ENCODE results near the gene MTA3.

The MTA3 gene

GRCh38 chr2:42765686-42766085 is 197.3 kb downstream of the MTA3 start:
- no peak for DNase-seq

GRCh38 chr2:42767080-42767898 is 198.9 kb downstream of the MTA3 start:
- no peak for DNase-seq

DNA sequence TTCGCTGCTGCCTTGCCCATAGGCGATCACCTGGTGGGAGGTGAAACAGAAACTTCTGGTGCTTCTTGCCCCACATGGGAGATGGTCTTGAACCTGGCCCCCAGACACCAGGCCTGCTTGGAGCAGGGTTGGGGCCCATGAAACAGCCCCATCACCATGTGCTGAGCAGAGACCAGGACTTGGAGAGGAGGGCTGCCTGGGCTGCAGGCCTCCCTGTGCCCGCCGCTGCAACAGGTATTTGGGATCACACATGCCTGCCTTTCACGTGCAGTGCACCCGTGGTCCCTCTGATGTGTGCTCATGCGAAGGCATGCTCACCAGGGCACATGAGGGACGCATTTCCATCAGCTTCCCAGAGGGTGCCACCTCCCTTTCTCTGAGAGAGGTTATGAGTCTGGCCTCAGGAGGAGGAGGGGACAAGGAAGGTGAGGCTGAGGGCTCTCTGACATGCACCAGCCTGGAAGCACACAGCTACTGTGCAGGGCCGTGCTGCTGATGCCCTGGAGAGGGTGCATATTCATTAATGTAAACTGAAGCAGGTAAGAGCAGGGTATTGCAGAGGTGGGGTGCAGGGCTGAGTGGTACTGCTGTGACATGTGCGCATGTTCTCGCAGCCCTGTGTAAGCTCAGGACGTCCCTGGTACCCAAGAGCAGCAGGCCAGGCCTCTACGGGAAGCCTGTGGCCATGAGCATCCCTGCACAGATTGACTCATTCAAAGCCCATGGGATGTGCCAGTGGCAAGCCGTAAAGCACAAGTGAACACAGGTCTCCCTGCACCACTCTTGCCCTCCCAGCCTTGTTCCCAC is 199.7 kb downstream of the MTA3 start:
- no peak for DNase-seq

DNA sequence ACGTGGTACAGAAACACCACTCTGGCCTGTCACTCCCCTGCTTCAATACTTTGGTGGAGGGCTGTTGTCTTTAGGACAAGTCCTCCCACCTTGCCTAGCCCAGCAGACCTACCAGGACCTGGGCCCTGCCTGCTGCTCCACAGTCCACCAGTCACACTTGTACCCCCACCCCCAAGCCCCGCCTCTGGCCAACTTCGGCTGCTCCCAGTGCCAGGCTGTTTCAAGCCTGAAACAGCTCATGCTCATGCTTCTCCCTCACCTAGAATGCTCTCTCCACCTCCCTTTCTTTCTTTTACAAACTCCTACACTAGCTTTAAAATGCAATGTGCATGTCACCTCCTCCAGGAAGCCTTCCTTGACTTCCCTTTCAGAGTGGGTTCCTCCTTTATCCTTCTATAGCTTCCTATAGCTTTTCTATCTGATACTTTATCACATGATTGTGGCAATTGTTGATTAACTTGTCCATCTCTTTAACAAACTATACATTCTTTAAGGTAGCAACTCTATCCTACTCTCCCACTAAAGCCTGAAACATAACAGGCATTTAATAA is 200.3 kb downstream of the MTA3 start:
- DNase-seq, result no peak

DNA sequence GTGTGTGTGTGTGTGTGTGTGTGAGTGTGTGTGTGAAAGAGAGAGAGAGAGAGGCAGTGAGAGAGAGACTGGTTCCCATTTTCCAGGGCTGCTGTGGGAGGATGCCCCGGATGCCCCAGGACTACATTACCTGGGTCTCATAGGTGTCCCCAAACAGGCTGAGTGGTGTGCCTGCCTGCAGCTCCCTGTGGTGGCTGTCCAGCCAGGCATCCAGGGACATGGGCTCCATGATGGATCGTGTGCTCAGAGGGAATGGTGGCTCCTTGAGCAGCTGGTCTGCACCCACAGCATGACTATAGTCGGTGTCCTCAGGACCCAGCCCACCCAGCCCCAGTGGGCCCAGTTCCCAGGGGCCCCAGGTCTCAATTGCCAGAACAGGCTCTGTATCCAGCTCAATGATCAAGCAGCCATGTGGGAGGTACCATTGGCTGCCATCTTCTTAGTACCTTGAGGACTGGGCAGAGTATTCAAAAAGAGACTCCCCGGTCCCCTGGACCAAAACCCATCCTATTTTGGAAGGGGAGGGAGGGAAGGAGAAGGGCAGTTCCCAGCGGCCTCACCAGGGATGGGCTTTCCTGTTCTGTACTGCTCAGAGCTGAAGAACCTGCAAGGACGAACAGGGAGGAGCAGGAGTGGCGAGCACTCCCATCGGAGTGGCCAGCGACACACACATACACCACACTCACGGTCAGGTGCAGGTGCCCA is 201.3 kb downstream of the MTA3 start:
- DNase-seq, result no peak

DNA sequence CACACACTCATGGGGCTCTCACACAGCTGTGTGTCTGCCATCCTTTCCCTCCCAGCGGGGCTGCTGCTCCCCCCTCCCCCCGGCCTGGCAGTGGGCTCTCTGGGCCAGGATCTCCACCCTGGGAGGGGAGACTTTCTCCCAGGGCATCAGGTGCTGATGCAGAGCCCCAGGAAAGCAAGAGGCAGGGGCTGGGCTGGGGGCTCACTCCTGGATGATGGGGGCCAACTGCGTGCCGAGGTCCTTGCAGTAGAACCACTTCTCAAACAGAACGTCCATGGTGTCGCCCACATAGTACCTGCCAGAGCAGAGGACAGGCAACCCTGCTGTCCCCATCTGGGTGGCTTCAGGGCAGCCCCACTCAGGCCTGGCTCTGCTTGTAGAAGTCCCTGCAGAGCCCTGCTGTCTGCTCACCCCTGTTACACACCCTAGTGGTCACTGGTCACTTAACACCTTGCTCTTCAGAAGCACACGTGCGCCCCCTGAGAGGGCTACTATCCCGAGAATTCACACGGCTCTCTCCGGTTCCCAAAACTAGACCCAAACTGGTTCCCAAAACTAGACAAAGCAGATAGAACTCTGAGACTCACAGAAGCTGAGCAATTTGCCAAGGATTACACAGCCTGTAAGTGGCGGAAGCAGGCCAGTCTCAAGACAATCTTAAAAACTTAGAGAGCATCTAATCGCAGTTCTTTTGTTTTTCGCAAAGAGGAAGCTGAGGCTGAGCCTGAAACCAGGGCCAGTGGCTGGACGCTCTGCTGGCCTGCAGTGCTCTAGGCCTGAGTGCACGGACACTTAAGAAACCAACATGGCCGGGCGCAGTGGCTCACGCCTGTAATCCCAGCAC is 202.1 kb downstream of the MTA3 start:
- no peak for DNase-seq

DNA sequence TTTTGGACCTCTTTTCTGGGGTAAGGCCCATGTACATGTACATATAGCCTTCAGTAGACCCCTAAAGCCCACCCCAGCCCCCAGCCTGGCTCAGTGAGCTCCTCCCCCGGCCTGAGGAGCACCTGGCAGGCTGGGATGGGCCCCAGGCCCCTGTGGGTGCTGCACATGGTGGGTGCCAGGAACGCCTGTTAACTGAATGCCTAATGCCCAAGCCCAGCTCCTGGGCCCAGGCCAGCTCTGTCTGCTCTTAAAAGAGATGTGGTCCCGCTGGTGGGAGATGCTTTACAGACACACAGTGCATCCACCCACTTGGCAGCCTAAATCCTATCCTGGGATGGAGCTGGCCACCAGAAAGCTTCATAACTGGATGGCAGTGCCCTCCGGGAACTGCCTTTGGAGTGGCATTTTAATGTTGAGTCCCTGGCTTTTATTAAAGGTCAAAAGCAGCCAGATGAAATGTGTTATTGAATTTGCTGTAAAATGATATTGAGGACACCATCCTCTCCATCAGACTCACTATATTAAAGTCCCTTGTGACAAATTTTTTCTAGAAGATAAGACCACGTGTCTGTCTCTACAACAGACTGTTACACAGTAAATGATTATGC is 203.2 kb downstream of the MTA3 start:
- DNase-seq, result no peak

DNA sequence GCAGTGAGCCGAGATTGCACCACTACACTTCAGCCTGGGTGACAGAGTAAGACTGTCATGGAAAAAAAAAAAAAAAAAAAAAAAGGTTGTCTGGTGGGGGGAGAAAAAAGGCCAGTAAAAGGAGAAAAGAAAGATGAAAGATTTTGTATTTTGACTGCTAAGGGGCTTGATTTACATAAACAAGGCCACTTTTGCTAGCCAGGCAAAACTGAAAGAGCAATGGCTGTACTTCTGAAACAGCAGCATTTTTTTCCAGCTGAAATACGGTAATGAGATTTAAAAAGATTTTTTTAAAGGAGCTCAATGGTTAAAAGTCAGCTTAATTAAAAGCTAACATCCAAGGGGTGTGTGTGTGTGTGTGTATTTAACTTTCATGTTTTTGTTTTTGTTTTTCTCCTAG is 206.8 kb downstream of the MTA3 start:
- no peak for DNase-seq

- no peak for DNase-seq
Observed at GRCh38 chr2:42775810-42776209, 207.4 kb downstream of the MTA3 start.

DNA sequence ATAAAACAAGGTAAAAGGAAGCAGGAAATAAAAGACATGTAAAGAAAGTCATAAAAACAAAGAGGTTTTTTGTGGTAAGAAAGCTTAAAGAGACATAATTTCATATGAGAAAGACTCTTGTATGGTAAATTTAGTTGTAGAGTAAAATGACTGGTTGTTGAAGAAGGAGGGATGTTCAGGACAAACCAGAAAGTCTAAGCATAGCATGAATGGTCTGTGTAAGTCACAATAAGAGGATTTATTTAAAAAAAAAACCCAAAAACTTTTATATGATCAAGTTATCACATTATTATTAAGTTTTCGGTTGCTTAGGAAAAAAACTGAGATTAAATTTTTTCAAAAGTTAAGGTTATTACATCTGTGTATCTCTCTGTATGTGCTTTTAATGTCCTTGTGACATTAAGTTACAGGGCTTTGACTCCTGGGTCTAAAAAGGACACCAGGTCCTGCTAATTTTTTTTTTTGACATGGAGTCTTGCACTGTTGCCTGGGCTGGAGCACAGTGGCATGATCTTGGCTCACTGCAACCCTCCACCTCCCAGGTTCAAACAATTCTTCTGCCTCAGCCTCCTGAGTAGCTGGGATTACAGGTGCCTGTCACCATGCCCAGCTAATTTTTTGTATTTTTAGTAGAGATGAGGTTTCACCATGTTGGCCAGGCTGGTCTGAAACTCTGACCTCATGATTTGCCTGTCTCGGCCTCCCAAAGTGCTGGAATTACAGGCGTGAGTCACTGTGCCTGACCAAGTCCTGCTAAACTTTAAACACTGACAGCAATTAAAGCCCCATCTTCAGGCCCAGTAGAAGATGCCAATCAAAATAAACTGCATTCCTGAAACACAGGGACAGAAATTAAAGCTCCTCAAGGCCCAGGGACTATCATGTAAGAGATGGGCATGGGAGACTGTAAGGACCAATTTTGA is 209.7 kb downstream of the MTA3 start:
- no peak for DNase-seq

- DNase-seq, result no peak
Observed at GRCh38 chr2:42781181-42781580, 212.7 kb downstream of the MTA3 start.

GRCh38 chr2:42783511-42783910 is 215.1 kb downstream of the MTA3 start:
- no peak for DNase-seq

- no peak for DNase-seq
Observed at GRCh38 chr2:42784204-42784880, 215.9 kb downstream of the MTA3 start.

DNA sequence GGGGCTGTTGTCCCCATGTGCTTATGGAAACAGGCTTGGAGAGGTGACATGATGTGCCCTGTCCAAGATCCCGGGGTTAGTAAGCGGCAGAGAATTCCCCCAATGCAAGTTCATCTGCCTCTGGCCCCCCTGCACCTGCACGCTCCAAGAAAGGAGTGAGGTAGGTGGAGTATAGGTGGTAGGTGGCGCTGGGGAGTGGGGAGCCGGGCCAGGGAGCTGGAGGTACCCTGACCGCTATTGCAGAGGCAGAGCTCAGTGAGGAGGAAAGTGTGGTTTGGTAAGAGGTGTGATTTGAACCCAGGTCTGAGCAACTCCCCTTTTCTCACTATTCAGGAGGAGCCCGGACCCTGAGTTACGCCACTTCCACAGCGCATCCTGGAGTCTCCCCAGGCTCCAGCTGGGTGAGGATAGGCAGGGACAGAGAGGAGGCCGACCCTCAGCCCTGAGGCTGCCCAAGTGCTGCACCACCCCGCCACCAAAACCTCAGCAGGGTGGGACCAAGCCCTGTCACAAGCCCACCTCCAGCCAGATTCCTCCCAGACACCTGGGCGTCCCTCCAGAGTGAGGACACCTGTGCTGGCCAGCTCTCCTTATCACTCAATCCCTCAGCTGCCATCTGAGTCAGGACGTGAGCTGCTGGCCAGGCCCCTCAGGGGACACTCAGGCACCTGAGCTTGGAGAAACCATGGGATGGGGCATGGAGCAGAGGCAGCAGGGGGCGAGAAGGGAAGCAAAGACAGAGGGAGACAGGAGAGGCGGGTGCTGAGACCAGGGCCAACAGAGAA is 218.3 kb downstream of the MTA3 start:
- no peak for DNase-seq

DNA sequence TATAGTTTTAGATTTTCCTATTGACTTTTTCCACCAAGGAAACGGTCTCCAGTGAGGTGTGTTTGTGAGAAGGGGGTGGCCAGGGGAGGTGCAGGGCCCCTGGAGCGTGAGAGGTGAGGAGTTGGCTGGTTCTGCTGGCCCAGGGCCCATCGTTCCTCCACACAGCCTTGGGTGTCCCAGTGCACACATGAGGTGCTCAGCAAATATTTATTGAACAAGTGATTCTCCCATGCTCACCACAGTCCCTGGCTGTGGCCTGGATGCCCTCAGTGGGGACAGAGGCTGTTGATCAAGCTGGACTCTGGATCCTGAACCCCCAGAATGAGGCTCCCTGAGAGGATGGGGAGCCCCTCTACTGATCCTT is 219.0 kb downstream of the MTA3 start:
- DNase-seq, result no peak

- DNase-seq, result no peak
Observed at GRCh38 chr2:42787788-42788477, 219.5 kb downstream of the MTA3 start.

- no peak for DNase-seq
Observed at GRCh38 chr2:42788478-42788793, 220.0 kb downstream of the MTA3 start.

- DNase-seq, result no peak
Observed at GRCh38 chr2:42788882-42789281, 220.4 kb downstream of the MTA3 start.

GRCh38 chr2:42789751-42790150 is 221.3 kb downstream of the MTA3 start:
- DNase-seq, result no peak
